B cell (primary cell): Measurements from ENCODE around the gene EMX2. TPM values are rescaled to one million over a fixed set of nuclear protein-coding genes. Genes with fewer than 3 reads are reported as not detected.

Experiments
- ATAC-seq: fragments of 200-7000 bp; cut with Tn5 transposase; one replicate; pipeline ENCODE4 v1.10.0; 2021; ENCODE audit warnings: low read depth, mild to moderate bottlenecking, moderate number of reproducible peaks, moderate library complexity
- CTCF ChIA-PET: fragments of 350-600 bp; sonication (Branson Sonifier 250); formaldehyde crosslinking; loops from one replicate; lab custom pipeline; 2021; ENCODE audit warnings: antibody characterized with exemption, inconsistent platforms; lab: Charles Lee
- POLR2A ChIA-PET: fragments of 350-600 bp; sonication (Branson Sonifier 250); formaldehyde crosslinking; loops from one replicate; lab custom pipeline; 2021; ENCODE audit warnings: antibody characterized with exemption; lab: Charles Lee
- DNase-seq: peaks from one replicate; pipeline ENCODE4 v3.0.0; 2013
- H2AFZ ChIP-seq: 2 replicates; pipeline ENCODE4 v1.6.1; 2012; ENCODE audit warnings: mild to moderate bottlenecking, low read depth, low read length; ENCODE audit not compliant: insufficient read depth, poor library complexity, severe bottlenecking
- H3K27ac ChIP-seq, 2 donors: 1 replicate in 1 of 2; 2 replicates in 1 of 2; pipeline ENCODE4 v1.5.1; 2012 to 2013; ENCODE audit warnings: low read length in 2 of 2, mild to moderate bottlenecking in 2 of 2, moderate library complexity in 1 of 2
- H3K27me3 ChIP-seq, 4 experiments: fragments of 200-600 bp in 1 of 4; sonication (generic) in 1 of 4; replicated peaks in 1 of 4; 1 replicate in 2 of 4; 2 replicates in 2 of 4; pipeline versions ENCODE4 v1.6.1 to v1.7.0; 2013 to 2016; ENCODE audit warnings: low read length in 3 of 4, mild to moderate bottlenecking in 2 of 4, mixed read lengths in 1 of 4, moderate library complexity in 1 of 4; ENCODE audit not compliant: insufficient read depth in 4 of 4, control insufficient read depth in 3 of 4; ENCODE audit errors: control extremely low read depth in 1 of 4
- H3K36me3 ChIP-seq, 2 experiments: replicated peaks in 1 of 2; 1 replicate in 1 of 2; 2 replicates in 1 of 2; pipeline versions ENCODE4 v1.6.1 to v1.7.1; 2013; ENCODE audit warnings: low read length in 1 of 2; ENCODE audit not compliant: insufficient read depth in 2 of 2, control insufficient read depth in 1 of 2; ENCODE audit errors: control extremely low read depth in 1 of 2, extremely low read depth in 1 of 2
- H3K4me1 ChIP-seq, 2 donors: fragments of 200-600 bp in 1 of 2; sonication (generic) in 1 of 2; 1 replicate in 1 of 2; 2 replicates in 1 of 2; pipeline versions ENCODE4 v1.5.1 to v1.6.1; 2013 to 2017; ENCODE audit warnings: low read length in 2 of 2; ENCODE audit not compliant: control insufficient read depth in 2 of 2, insufficient read depth in 2 of 2
- H3K4me2 ChIP-seq: replicated peaks from 2 replicates; pipeline ENCODE3; 2012; ENCODE audit warnings: mild to moderate bottlenecking, low read depth, low read length; ENCODE audit not compliant: poor library complexity, severe bottlenecking
- H3K4me3 ChIP-seq, 5 experiments: fragments of 200-600 bp in 1 of 5; sonication (generic) in 1 of 5; 1 replicate in 3 of 5; 2 replicates in 2 of 5; pipeline versions ENCODE4 v1.5.1 to v1.7.0; 2011 to 2016; ENCODE audit warnings: low read length in 4 of 5, mild to moderate bottlenecking in 4 of 5, low read depth in 2 of 5, control low read depth in 1 of 5, moderate library complexity in 1 of 5; ENCODE audit not compliant: insufficient read depth in 1 of 5; ENCODE audit errors: control extremely low read depth in 1 of 5, extremely low read depth in 1 of 5
- H3K79me2 ChIP-seq: fragments of 200-600 bp; sonication (generic); one replicate; pipeline ENCODE4 v1.6.0; 2016; ENCODE audit warnings: low read length; ENCODE audit not compliant: control insufficient read depth, insufficient read depth
- H3K9ac ChIP-seq: fragments of 200-600 bp; sonication (generic); 2 replicates; pipeline ENCODE4 v1.6.1; 2017; ENCODE audit warnings: mild to moderate bottlenecking, low read length, moderate library complexity
- H3K9me3 ChIP-seq, 3 donors: one replicate each; pipeline versions ENCODE4 v1.6.1 to v1.7.1; 2013; ENCODE audit warnings: low read length in 2 of 3; ENCODE audit not compliant: control insufficient read depth in 2 of 3, insufficient read depth in 1 of 3; ENCODE audit errors: control extremely low read depth in 1 of 3
- H4K20me1 ChIP-seq: 2 replicates; pipeline ENCODE4 v1.6.0; 2012; ENCODE audit warnings: mild to moderate bottlenecking, low read length; ENCODE audit not compliant: insufficient read depth, control insufficient read depth, poor library complexity, severe bottlenecking
- H3K27ac Mint-ChIP-seq: one replicate; pipeline ENCODE4 v1.8.0; 2021; ENCODE audit warnings: mixed read lengths
- H3K27me3 Mint-ChIP-seq: one replicate; pipeline ENCODE4 v1.8.0; 2021; ENCODE audit warnings: mixed read lengths
- H3K4me1 Mint-ChIP-seq: one replicate; pipeline ENCODE4 v1.8.0; 2021; ENCODE audit warnings: mixed read lengths
- H3K4me3 Mint-ChIP-seq: one replicate; pipeline ENCODE4 v1.8.0; 2021; ENCODE audit warnings: mixed read lengths
- H3K9me3 Mint-ChIP-seq: one replicate; pipeline ENCODE4 v1.8.0; 2022; ENCODE audit warnings: mixed read lengths; ENCODE audit not compliant: insufficient read depth
- EZH2 ChIP-seq: IDR thresholded peaks from 2 replicates; pipeline ENCODE4 v1.6.1; 2012; ENCODE audit warnings: borderline replicate concordance, low read depth, mild to moderate bottlenecking, moderate library complexity, low read length; ENCODE audit not compliant: insufficient read depth, poor library complexity, severe bottlenecking
- WGBS: methylation state at CpG from one replicate; pipeline ENCODE4 v1.1.5; 2013; ENCODE audit warnings: missing lambda C conversion rate; ENCODE audit not compliant: insufficient coverage; 5-methylcytosine and 5-hydroxymethylcytosine counted together
- intact Hi-C: fragments of 100-400 bp; cut with micrococcal nuclease; formaldehyde crosslinking; loops from one replicate; pipeline ENCODE4 v1.10.0; 2022
- polyA plus RNA-seq: library from polyadenylated mRNA; depleted of rRNA; stranded (reverse); fragments of >200 nt; gene quantifications from 2 replicates; pipeline ENCODE4 v1.2.3, GENCODE V29; 2012
- total RNA-seq, 2 donors: library from RNA; stranded (reverse); fragments of 120-200 nt in 1 of 2; gene quantifications; 1 replicate in 1 of 2; 2 replicates in 1 of 2; pipeline versions ENCODE4 v1.2.3 to v1.2.4, GENCODE V29; 2013 to 2022
- TF ChIP-seq, protein P1 (sequence below): fragments of 200-600 bp; IDR thresholded peaks from one replicate; pipeline ENCODE4 v1.8.0; 2022; ENCODE audit warnings: antibody characterized with exemption, mild to moderate bottlenecking

Gene EMX2
- total and polyA plus RNA-seq, 2 donors (not counting 1 experiment from before 2014, with no cell fraction given): not detected

DNA sequence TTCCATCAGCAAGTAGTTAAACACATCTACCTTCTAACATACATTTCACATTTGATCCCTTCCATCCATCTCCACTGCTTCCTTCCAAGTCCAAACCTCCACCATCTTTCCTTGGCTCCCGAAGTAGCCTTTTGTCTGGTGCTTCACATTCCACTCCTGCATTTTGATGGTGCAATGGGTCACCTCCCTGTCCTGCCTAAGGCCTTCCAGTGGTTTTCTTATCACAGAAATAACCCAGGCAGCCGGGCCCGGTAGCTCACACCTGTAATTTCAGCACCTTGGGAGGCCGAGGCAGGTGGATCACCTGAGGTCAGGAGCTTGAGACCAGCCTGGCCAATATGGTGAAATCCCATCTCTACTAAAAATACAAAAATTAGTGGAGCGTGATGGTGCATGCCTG, 44.5 kb downstream of the EMX2 start:
- Histone ChIP-seq H3K79me2 (no peaks in the 10 kb centered on the region), H3K36me3 (no peaks in the 10 kb centered on the region), H3K4me2 (no peak overlapping the region), H2AFZ (no peak overlapping the region), H3K9me3 (no peaks in the 10 kb centered on the region), H3K4me1 (no peaks in the 10 kb centered on the region), H3K9ac (no peak overlapping the region), H4K20me1 (no peaks in the 10 kb centered on the region), H3K4me3 (no peak overlapping the region), H3K27me3 (no peaks in the 10 kb centered on the region), H3K27ac (no peak overlapping the region)
- TF ChIP-seq, protein P1, sequence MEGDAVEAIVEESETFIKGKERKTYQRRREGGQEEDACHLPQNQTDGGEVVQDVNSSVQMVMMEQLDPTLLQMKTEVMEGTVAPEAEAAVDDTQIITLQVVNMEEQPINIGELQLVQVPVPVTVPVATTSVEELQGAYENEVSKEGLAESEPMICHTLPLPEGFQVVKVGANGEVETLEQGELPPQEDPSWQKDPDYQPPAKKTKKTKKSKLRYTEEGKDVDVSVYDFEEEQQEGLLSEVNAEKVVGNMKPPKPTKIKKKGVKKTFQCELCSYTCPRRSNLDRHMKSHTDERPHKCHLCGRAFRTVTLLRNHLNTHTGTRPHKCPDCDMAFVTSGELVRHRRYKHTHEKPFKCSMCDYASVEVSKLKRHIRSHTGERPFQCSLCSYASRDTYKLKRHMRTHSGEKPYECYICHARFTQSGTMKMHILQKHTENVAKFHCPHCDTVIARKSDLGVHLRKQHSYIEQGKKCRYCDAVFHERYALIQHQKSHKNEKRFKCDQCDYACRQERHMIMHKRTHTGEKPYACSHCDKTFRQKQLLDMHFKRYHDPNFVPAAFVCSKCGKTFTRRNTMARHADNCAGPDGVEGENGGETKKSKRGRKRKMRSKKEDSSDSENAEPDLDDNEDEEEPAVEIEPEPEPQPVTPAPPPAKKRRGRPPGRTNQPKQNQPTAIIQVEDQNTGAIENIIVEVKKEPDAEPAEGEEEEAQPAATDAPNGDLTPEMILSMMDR: no peak
- TF ChIP-seq EZH2: no peak
- no peak for DNase-seq
- H3K4me3 Mint-ChIP-seq: no peak overlapping the region
- no peak overlapping the region for H3K27ac Mint-ChIP-seq
- 100% methylated on average over 1 of the region's 5 CpGs for WGBS
- ChIA-PET POLR2A (no interaction called here), CTCF (no interaction called here)
- ATAC-seq: no peak
- H3K4me1 Mint-ChIP-seq: no peaks in the 10 kb centered on the region
- intact Hi-C loops: no loop called here
- H3K9me3 Mint-ChIP-seq: peaks cover 6% of the 10 kb centered on the region
- H3K27me3 Mint-ChIP-seq: peaks cover 12% of the 10 kb centered on the region

DNA sequence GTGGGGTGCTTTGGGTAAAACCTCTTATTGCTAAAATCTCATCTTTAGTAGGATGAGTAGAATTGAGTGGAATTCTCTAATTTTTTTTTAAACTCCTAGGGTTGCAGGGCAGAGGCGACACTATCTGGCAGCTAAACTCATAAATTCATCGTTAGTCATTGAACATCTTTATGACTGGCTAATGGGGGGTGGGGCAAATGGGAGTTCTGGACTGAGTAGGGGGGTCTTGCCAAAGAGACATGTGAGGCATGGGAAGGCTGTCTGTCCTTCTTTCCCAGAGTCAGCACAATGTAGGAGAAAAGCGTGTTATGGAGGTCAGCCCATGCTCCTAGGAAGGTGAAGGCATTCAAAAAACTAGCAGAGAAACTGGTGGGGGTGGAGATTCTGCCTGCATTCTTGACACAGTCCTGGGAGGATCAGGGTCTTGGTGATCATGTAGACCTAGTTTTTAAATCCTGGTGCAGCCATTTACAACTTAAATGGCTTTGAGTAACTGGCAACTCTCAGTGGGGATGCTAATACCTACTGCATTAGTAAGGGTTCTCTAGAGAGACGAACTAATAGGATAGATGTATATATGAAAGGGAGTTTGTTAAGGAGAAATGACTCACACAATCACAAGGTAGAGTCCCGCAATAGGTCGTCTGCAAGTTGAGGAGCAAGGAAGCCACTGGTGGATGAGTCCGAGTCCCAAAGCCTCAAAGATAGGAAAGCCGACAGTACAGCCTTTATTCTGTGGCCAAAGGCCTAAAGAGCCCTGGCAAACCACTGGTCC, 47.7 kb downstream of the EMX2 start:
- H2AFZ ChIP-seq: no peak overlapping the region
- ATAC-seq: no peak
- POLR2A ChIA-PET: no interaction called here
- H3K36me3 ChIP-seq: no peaks in the 10 kb centered on the region
- H3K9me3 Mint-ChIP-seq: peaks cover 6% of the 10 kb centered on the region
- no peak overlapping the region for H3K4me3 Mint-ChIP-seq
- no peaks in the 10 kb centered on the region for H3K79me2 ChIP-seq
- no peaks in the 10 kb centered on the region for H4K20me1 ChIP-seq
- H3K27me3 ChIP-seq: no peaks in the 10 kb centered on the region
- no peak overlapping the region for H3K4me3 ChIP-seq
- no peak overlapping the region for H3K9ac ChIP-seq
- H3K4me2 ChIP-seq: no peak overlapping the region
- H3K4me1 Mint-ChIP-seq: no peaks in the 10 kb centered on the region
- no peak for DNase-seq
- H3K27me3 Mint-ChIP-seq: peaks cover 7% of the 10 kb centered on the region
- intact Hi-C loops: no loop called here
- no peaks in the 10 kb centered on the region for H3K9me3 ChIP-seq
- CTCF ChIA-PET: no interaction called here
- H3K27ac Mint-ChIP-seq: no peak overlapping the region
- no peak for TF ChIP-seq EZH2
- TF ChIP-seq, protein P1: no peak
- no peak overlapping the region for H3K27ac ChIP-seq
- no peaks in the 10 kb centered on the region for H3K4me1 ChIP-seq
- 96% methylated on average over 3 of the region's 8 CpGs for WGBS
